ENCODE data around the gene FBXO47. TPM values are rescaled to one million over a fixed set of nuclear protein-coding genes. Genes with fewer than 3 reads are reported as not detected.

The FBXO47 gene
- total and polyA plus RNA-seq, 10 of the 15 experiments (the other 5 are each of a cell fraction or from before 2014, with no cell fraction given): 0.04 to 0.06 (median 0.06) TPM; not detected in 7

GRCh38 chr17:39009581-39010001 is 42.4 kb upstream of the FBXO47 start:
- in situ Hi-C loops (cut with MboI): no loop called here

More at GRCh38 chr17:39009581-39010001, 42.4 kb upstream of the FBXO47 start:
- Histone ChIP-seq H3K27ac (ENCODE audit: control insufficient read depth, insufficient read depth) (no peak overlapping the region), H3K9me3 (replicated peaks; ENCODE audit: control insufficient read depth, insufficient read depth, low read length) (no peaks in the 10 kb centered on the region), H3K27me3 (replicated peaks in 1 of 2; ENCODE audit: control insufficient read depth in 2 of 2, insufficient read depth in 2 of 2, low read length in 1 of 2) (no peaks in the 10 kb centered on the region), H3K36me3 (ENCODE audit: control insufficient read depth in 2 of 2, insufficient read depth in 2 of 2, low read length in 1 of 2) (no peaks in the 10 kb centered on the region), H2AFZ (ENCODE audit: control insufficient read depth, low read depth, low read length) (no peak overlapping the region), H4K20me1 (ENCODE audit: control insufficient read depth, insufficient read depth) (no peaks in the 10 kb centered on the region), H3K9ac (ENCODE audit: control insufficient read depth, insufficient read depth, low read length) (no peak overlapping the region), H3K79me2 (ENCODE audit: control insufficient read depth, insufficient read depth, low read length) (no peaks in the 10 kb centered on the region), H3K4me2 (ENCODE audit: control insufficient read depth, insufficient read depth) (no peak overlapping the region), H3K4me1 (ENCODE audit: control insufficient read depth, insufficient read depth, low read length) (no peaks in the 10 kb centered on the region), H3K4me3 (no peak overlapping the region)
- RAD21 ChIA-PET (ENCODE audit: unreplicated experiment): interaction anchor here (1.5 kb wide), 1 partner anchor 27 kb away, joined by 3 read pairs; no protein-coding TSS in a partner anchor
- FAIRE-seq: no peak
- BruUV-seq (replicated peaks): no TSS peak
- POLR2A ChIA-PET: interaction anchor here (0.5 kb wide), 1 partner anchor 1620 kb away, joined by 3 read pairs; no protein-coding TSS in a partner anchor
- ATAC-seq: no peak
- 19% methylated on average over 3 of the region's 3 CpGs for WGBS (ENCODE audit: insufficient coverage, insufficient replicate concordance, low lambda C conversion rate, missing lambda C conversion rate)
- no peak for TF ChIP-seq SRF (IDR thresholded peaks at IDR 0.05; ENCODE audit: low read depth in 2 of 2, low read length in 2 of 2)
- TF ChIP-seq PRDM15 (CRISPR knock-in tag; IDR thresholded peaks at IDR 0.05): no peak
- no peak for TF ChIP-seq HDGF (IDR thresholded peaks at IDR 0.05)
- no peak for TF ChIP-seq CHD4 (IDR thresholded peaks at IDR 0.05)
- TF ChIP-seq BCLAF1 (IDR thresholded peaks at IDR 0.05): no peak
- no peak for TF ChIP-seq E2F8 (IDR thresholded peaks at IDR 0.05; ENCODE audit: low read depth, partially characterized antibody)
- CTCF ChIA-PET: interaction anchor here (0.8 to 2.1 kb wide), 3 partner anchors 11 to 27 kb away, joined by 3 to 7 read pairs (median 3); no protein-coding TSS in a partner anchor
- intact Hi-C loops (cut with micrococcal nuclease; ENCODE audit: unreplicated experiment): no loop called here
- SMC1A ChIA-PET (ENCODE audit: uncharacterized antibody, unreplicated experiment): no interaction called here
- no peak for DNase-seq (ENCODE audit: low read depth, low spot score)
